Measurements from ENCODE around the gene TNFRSF25.

TNFRSF25 gene

GRCh38 chr1:6488602-6489382 lies 22.8 kb upstream of the TNFRSF25 start:
- DNase-seq = no peak

GRCh38 chr1:6487804-6488484 lies 22.0 kb upstream of the TNFRSF25 start:
- no peak for DNase-seq

- peak in 51 of 58 donors; percentile 16 to 84 (median 46) for DNase-seq
These were observed 20.5 kb upstream of the TNFRSF25 start for GRCh38 chr1:6486433-6487011.

GRCh38 chr1:6485168-6486101 lies 19.5 kb upstream of the TNFRSF25 start:
- DNase-seq = no peak

- DNase-seq = no peak
These were observed 18.8 kb upstream of the TNFRSF25 start for GRCh38 chr1:6484826-6485167.

- DNase-seq = no peak
These were observed 17.8 kb upstream of the TNFRSF25 start for GRCh38 chr1:6483761-6484117.

- no peak for DNase-seq
These were observed 17.2 kb upstream of the TNFRSF25 start for GRCh38 chr1:6483017-6483760.

- DNase-seq = no peak
These were observed 15.8 kb upstream of the TNFRSF25 start for GRCh38 chr1:6481820-6482219.

GRCh38 chr1:6477039-6477820 lies 11.3 kb upstream of the TNFRSF25 start:
- no peak for DNase-seq

- DNase-seq = no peak
These were observed 10.5 kb upstream of the TNFRSF25 start for GRCh38 chr1:6476483-6476882.

GRCh38 chr1:6475381-6476133 lies 9.6 kb upstream of the TNFRSF25 start:
- DNase-seq = peak in 27 of 58 donors; percentile 5 to 70 (median 29)

GRCh38 chr1:6474815-6475282 lies 8.9 kb upstream of the TNFRSF25 start:
- DNase-seq = no peak

GRCh38 chr1:6473974-6474814 lies 8.2 kb upstream of the TNFRSF25 start:
- no peak for DNase-seq

GRCh38 chr1:6473156-6473555 lies 7.2 kb upstream of the TNFRSF25 start:
- no peak for DNase-seq

- no peak for DNase-seq
These were observed 6.4 kb upstream of the TNFRSF25 start for GRCh38 chr1:6472391-6472790.

GRCh38 chr1:6471970-6472368 lies 6.0 kb upstream of the TNFRSF25 start:
- no peak for DNase-seq

GRCh38 chr1:6471086-6471969 lies 5.4 kb upstream of the TNFRSF25 start:
- DNase-seq = no peak
